GM12872 (cell line): ENCODE results near the gene NUTF2.

Experiments
- TF ChIP-seq, protein P1 (sequence below): IDR thresholded peaks from 3 replicates; pipeline ENCODE4 v1.5.1; 2011; ENCODE audit warnings: low read depth, mild to moderate bottlenecking, low read length, moderate library complexity; ENCODE audit not compliant: insufficient read depth

The NUTF2 gene

GRCh38 chr16:67872131-67872630 lies 25.4 kb downstream of the NUTF2 start:
- TF ChIP-seq, protein P1, sequence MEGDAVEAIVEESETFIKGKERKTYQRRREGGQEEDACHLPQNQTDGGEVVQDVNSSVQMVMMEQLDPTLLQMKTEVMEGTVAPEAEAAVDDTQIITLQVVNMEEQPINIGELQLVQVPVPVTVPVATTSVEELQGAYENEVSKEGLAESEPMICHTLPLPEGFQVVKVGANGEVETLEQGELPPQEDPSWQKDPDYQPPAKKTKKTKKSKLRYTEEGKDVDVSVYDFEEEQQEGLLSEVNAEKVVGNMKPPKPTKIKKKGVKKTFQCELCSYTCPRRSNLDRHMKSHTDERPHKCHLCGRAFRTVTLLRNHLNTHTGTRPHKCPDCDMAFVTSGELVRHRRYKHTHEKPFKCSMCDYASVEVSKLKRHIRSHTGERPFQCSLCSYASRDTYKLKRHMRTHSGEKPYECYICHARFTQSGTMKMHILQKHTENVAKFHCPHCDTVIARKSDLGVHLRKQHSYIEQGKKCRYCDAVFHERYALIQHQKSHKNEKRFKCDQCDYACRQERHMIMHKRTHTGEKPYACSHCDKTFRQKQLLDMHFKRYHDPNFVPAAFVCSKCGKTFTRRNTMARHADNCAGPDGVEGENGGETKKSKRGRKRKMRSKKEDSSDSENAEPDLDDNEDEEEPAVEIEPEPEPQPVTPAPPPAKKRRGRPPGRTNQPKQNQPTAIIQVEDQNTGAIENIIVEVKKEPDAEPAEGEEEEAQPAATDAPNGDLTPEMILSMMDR: no peak

DNA sequence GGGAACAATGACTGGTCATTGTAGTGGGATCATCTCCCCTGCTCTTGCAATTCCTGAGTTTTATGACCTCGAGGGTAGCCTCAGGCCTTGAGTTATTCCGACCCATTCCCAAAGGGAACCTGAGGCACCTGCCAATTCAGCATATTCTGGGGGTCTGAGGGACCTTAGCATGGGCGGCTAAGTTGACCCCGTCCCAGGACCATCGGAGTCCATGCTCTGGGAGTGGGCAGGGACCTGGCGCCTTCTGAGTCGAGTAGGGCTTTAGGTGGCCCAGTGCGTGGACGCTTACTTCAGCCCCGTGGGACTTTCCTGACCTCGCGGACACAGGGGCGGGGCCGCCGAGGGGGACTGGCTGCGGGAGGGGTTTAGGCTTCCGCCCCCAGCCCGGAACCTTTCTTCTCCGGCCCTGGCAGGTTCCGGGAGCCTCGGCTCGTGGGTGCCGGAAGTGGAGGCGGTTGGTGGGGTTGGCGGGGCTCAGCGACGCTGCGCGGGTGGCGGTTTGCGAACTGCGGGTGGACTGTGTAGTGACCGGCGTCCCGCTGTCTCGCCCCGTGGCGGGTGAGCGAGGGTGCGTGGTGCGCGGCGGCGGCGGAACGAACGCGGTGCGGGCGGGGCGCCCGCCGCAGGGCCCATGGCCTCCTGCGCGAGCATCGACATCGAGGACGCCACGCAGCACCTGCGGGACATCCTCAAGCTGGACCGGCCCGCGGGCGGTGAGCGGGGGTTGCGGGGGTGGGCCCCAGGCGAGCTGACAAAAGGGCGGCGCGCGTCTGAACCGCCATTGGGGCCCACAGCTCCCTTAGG lies 26.1 kb downstream of the NUTF2 start, which contains the start of gene EDC4:
Gene EDC4 (plus strand): TSS at position 422 of the 804 bp plus-strand sequence. CDS start 210 bp downstream, at position 632.
- TF ChIP-seq, protein P1: no peak

DNA sequence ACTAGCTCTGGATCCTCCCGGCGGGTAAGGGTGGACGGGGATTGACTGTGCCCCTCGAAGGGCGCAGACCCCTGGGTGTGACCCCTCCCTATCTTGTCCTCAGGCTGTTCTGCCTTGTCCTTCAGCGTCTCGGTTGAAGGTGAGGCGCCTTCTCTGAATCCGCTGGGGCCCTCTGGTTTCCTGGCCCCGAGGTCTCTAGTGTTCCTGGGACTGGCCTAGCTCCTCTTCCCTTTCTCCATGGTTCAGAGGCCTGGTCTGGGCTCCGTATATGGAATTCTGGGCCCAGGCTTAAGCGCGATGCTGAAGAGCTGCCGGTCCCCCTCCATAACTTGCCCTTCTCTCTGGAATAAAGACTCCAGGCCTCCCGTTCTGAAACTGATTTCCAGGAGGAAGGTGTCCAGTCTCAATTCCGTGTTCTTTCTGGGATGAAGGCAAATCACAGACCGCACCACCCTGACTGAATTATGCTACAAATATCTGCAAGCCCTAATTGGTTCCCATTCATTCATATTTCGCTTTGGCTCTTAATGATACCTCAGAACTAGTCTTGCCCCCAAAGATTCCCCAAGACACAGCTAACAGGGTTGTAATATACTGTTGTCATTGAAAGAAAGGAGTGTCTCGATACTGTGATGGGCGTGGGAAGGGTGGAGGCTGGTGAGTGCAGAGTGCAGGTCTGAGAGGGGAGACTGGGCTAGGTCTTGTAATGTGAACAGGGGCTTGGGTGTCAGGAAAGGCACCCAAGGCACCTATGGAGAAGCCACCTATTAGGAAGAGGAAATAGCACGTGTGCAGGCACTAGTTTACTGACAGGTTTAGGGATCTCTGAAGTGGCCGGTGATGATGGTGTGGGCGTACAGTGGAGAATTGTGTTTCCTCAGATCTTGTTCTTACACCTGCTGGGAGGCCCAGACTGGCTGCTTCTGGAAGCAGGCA lies 27.0 kb downstream of the NUTF2 start:
- TF ChIP-seq, protein P1: no peak

GRCh38 chr16:67874372-67874771 lies 27.6 kb downstream of the NUTF2 start:
- TF ChIP-seq, protein P1: no peak

DNA sequence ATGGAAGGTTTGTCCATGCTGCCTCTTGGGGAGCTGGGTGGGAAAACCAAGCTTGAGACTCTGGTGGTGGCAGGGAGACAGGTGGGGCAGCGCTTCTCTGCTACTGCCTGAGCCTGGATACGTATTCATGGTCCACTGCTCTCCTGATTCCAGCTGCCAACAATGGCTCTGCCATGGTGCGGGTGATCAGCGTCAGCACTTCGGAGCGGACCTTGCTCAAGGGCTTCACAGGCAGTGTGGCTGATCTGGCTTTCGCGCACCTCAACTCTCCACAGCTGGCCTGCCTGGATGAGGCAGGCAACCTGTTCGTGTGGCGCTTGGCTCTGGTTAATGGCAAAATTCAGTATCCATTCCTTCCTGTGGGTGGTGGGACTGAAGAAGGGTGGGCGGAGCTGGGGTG lies 30.3 kb downstream of the NUTF2 start:
- TF ChIP-seq, protein P1: no peak

- TF ChIP-seq, protein P1: no peak
Measured at GRCh38 chr16:67878232-67878631, 31.5 kb downstream of the NUTF2 start.

DNA sequence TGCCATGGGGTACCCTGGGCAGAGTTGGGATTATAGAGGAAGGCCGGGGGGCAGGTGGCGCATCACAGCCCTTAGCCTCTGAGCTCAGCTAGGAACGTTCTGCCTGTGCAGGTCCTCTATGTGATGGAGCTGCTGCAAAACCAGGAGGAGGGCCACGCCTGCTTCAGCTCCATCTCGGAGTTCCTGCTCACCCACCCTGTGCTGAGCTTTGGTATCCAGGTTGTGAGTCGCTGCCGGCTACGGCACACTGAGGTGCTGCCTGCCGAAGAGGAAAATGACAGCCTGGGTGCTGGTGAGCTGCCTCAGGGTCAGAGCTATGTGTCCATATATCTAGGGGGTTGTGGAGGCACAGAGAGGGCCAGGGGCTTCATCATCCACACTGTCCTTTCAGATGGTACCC lies 32.1 kb downstream of the NUTF2 start:
- TF ChIP-seq, protein P1: no peak
